Measurements from ENCODE around the gene FOXK1.

Gene FOXK1

DNA sequence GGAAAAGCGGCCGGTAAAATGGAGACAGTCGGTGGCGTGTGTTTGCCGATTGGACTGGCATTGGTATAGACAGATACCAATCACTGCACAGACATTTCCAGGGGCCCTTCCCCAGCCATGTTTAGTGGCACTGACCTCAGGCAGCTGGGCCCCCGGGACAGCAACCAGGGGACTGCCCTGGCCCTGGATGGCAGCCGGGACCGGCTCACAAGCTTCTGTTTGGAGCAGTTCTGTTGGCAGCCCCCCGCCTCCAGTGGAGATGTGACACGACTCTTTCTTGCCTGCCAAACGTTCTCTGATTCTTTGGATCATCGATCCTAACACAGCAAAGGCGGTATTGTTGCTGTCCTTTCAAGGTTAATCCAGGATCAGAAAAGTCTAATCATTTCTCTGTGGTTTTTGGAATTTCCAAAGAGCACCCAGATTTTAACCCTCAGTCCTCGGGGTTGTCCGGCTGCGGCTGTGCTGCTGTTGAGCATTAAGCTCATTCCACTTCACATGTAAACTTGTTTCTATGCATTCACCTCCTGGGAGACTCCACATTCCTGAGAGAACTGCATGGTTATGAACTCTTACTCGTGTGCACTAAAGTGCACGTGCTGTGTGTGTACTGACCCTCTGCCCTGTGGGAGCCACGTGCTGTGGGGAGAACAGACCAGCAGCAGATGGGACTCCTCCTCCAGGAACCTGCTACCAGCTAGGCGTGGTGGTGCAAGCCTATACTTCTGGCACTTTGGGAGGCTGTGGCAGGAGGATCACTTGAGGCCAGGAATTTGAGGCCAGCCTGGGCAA lies 46.0 kb downstream of the FOXK1 start:
- Mint-ChIP-seq H3K27ac (peak overlapping the region; percentile 88), H3K9me3 (no peaks in the 10 kb centered on the region)

DNA sequence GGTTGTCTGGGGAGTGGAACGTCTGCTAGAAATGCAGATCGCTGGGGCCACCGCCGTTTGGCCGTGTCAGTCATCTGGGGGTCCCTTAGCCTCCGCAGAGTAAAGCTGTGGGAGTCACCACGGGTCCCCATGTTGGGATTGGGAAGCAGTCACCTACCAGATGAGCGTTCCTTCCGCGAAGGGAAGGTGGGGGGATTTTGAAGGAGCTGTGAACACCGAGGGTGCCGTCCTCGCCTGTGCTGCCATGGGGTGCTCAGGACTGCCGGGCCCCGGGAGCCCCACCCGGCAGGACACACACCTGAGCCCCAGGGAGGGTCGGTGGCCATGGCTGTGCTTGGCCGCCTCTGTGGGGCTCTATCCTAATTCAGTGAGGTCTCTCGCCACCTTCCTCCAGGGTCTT lies 47.2 kb downstream of the FOXK1 start:
- Mint-ChIP-seq H3K27ac (peak overlapping the region; percentile 88), H3K27me3 (ENCODE audit: low read depth, poor library complexity) (peaks cover 4% of the 10 kb centered on the region), H3K9me3 (no peaks in the 10 kb centered on the region), H3K4me1 (peaks cover 58% of the 10 kb centered on the region), H3K4me3 (no peak overlapping the region), H3K36me3 (ENCODE audit: low read depth) (peaks cover 23% of the 10 kb centered on the region)
- DNase-seq: no peak
- TF ChIP-seq, protein P1, sequence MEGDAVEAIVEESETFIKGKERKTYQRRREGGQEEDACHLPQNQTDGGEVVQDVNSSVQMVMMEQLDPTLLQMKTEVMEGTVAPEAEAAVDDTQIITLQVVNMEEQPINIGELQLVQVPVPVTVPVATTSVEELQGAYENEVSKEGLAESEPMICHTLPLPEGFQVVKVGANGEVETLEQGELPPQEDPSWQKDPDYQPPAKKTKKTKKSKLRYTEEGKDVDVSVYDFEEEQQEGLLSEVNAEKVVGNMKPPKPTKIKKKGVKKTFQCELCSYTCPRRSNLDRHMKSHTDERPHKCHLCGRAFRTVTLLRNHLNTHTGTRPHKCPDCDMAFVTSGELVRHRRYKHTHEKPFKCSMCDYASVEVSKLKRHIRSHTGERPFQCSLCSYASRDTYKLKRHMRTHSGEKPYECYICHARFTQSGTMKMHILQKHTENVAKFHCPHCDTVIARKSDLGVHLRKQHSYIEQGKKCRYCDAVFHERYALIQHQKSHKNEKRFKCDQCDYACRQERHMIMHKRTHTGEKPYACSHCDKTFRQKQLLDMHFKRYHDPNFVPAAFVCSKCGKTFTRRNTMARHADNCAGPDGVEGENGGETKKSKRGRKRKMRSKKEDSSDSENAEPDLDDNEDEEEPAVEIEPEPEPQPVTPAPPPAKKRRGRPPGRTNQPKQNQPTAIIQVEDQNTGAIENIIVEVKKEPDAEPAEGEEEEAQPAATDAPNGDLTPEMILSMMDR (IDR thresholded peaks at IDR 0.05): no peak

More for the DNA sequence above, 46.0 kb downstream of the FOXK1 start:
- TF ChIP-seq, protein P1 (IDR thresholded peaks at IDR 0.05): no peak
- Mint-ChIP-seq H3K4me1 (peaks cover 55% of the 10 kb centered on the region), H3K27me3 (ENCODE audit: low read depth, poor library complexity) (no peaks in the 10 kb centered on the region), H3K4me3 (no peak overlapping the region), H3K36me3 (ENCODE audit: low read depth) (peaks cover 17% of the 10 kb centered on the region)
- DNase-seq: no peak

GRCh38 chr7:4730276-4730675 lies 48.2 kb downstream of the FOXK1 start:
- Mint-ChIP-seq H3K27ac (peak overlapping the region; percentile 32), H3K4me3 (no peak overlapping the region), H3K4me1 (peaks cover 58% of the 10 kb centered on the region), H3K9me3 (no peaks in the 10 kb centered on the region), H3K27me3 (ENCODE audit: low read depth, poor library complexity) (peaks cover 4% of the 10 kb centered on the region), H3K36me3 (ENCODE audit: low read depth) (peaks cover 24% of the 10 kb centered on the region)
- DNase-seq: no peak
- TF ChIP-seq, protein P1 (IDR thresholded peaks at IDR 0.05): no peak

DNA sequence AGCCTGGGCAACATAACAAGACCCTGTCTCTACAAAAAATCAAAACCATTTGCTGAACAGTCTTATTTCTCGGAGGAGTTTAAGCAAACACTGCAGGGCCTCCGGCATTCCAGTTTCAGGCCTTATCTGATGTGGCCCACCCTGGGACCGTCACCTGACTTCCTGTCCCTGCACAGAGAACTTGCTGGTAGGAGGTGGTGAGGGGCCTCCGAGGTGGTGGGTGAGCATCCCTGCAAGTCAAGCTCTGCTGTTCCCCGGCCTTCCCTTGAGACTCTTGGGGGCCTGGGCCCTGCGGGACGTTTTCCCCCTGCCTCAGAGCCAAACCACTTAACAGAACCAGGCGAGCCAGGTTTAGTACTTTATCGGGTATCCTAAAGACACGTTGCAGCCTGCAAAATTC lies 48.9 kb downstream of the FOXK1 start:
- H3K9me3 Mint-ChIP-seq: no peaks in the 10 kb centered on the region
- H3K4me1 Mint-ChIP-seq: peaks cover 58% of the 10 kb centered on the region
- no peak for DNase-seq
- H3K4me3 Mint-ChIP-seq: no peak overlapping the region
- H3K27me3 Mint-ChIP-seq (ENCODE audit: low read depth, poor library complexity): peaks cover 4% of the 10 kb centered on the region
- TF ChIP-seq, protein P1 (IDR thresholded peaks at IDR 0.05): no peak
- H3K27ac Mint-ChIP-seq: no peak overlapping the region
- H3K36me3 Mint-ChIP-seq (ENCODE audit: low read depth): peaks cover 24% of the 10 kb centered on the region

GRCh38 chr7:4731803-4732202 lies 49.7 kb downstream of the FOXK1 start:
- Mint-ChIP-seq H3K4me3 (no peak overlapping the region), H3K27me3 (ENCODE audit: low read depth, poor library complexity) (peaks cover 4% of the 10 kb centered on the region), H3K4me1 (peaks cover 59% of the 10 kb centered on the region), H3K27ac (no peak overlapping the region), H3K9me3 (no peaks in the 10 kb centered on the region), H3K36me3 (ENCODE audit: low read depth) (peaks cover 24% of the 10 kb centered on the region)
- TF ChIP-seq, protein P1 (IDR thresholded peaks at IDR 0.05): no peak
- no peak for DNase-seq
